Calu3 (cell line): ENCODE data around the gene PPIH. TPM values are rescaled to one million over a fixed set of nuclear protein-coding genes. Genes with fewer than 3 reads are reported as not detected.

Experiments
- BruUV-seq: library from RNA; stranded (reverse); fragments of 400-500 nt; replicated peaks from 2 replicates; lab custom pipeline; 2021; lab: Mats Ljungman, UMichigan
- CTCF ChIA-PET: fragments of 300-600 bp; sonication (Branson Sonifier 250); formaldehyde crosslinking; loops from one replicate; lab custom pipeline; 2022; ENCODE audit warnings: antibody characterized with exemption; lab: Charles Lee
- DNase-seq: peaks from one replicate; pipeline ENCODE4 v3.0.0; 2022
- H3K27ac Mint-ChIP-seq: one replicate; pipeline ENCODE4 v1.8.0; 2022; ENCODE audit warnings: mixed read lengths; ENCODE audit not compliant: unreplicated experiment
- H3K27me3 Mint-ChIP-seq: one replicate; pipeline ENCODE4 v1.8.0; 2022; ENCODE audit warnings: mixed read lengths; ENCODE audit not compliant: unreplicated experiment
- H3K36me3 Mint-ChIP-seq: one replicate; pipeline ENCODE4 v1.8.0; 2022; ENCODE audit warnings: mild to moderate bottlenecking, moderate library complexity, mixed read lengths; ENCODE audit not compliant: insufficient read depth, unreplicated experiment
- H3K4me1 Mint-ChIP-seq: one replicate; pipeline ENCODE4 v1.8.0; 2022; ENCODE audit warnings: mild to moderate bottlenecking, low read depth, mixed read lengths; ENCODE audit not compliant: unreplicated experiment
- H3K4me3 Mint-ChIP-seq: one replicate; pipeline ENCODE4 v1.8.0; 2022; ENCODE audit warnings: mild to moderate bottlenecking, low read depth, moderate library complexity, mixed read lengths; ENCODE audit not compliant: unreplicated experiment
- H3K9me3 Mint-ChIP-seq: one replicate; pipeline ENCODE4 v1.8.0; 2022; ENCODE audit warnings: low read depth, mixed read lengths; ENCODE audit not compliant: unreplicated experiment
- CTCF ChIP-seq: fragments of 200-600 bp; IDR thresholded peaks from one replicate; pipeline ENCODE4 v1.8.0; 2022; ENCODE audit warnings: antibody characterized with exemption; ENCODE audit not compliant: unreplicated experiment
- intact Hi-C: fragments of 100-400 bp; cut with micrococcal nuclease; formaldehyde crosslinking; loops from one replicate; pipeline ENCODE4 v1.10.0; 2022; ENCODE audit not compliant: unreplicated experiment
- total RNA-seq: library from RNA; stranded (reverse); gene quantifications from 2 replicates; pipeline ENCODE4 v1.2.3, GENCODE V29; 2022

Gene PPIH
- total RNA-seq, 1 experiment from 2014 or later = 58.6 TPM

- Mint-ChIP-seq H3K36me3 (no peaks in the 10 kb centered on the region), H3K4me1 (no peaks in the 10 kb centered on the region), H3K27ac (no peak overlapping the region), H3K4me3 (no peak overlapping the region), H3K27me3 (no peaks in the 10 kb centered on the region), H3K9me3 (no peaks in the 10 kb centered on the region)
- BruUV-seq = no TSS peak
- CTCF ChIA-PET = interaction anchor here (0.7 kb wide), 1 partner anchor 19 kb away, joined by 3 read pairs; no protein-coding TSS in a partner anchor
- no peak for TF ChIP-seq CTCF
- DNase-seq = no peak
- intact Hi-C loops = no loop called here
Observed at GRCh38 chr1:42639116-42639515, 19.1 kb upstream of the PPIH start.

GRCh38 chr1:42646056-42646455 lies 12.2 kb upstream of the PPIH start:
- CTCF ChIA-PET = no interaction called here
- no peak for DNase-seq
- H3K27me3 Mint-ChIP-seq = no peaks in the 10 kb centered on the region
- H3K9me3 Mint-ChIP-seq = peaks cover 5% of the 10 kb centered on the region
- H3K27ac Mint-ChIP-seq = no peak overlapping the region
- TF ChIP-seq CTCF = no peak
- intact Hi-C loops = loop anchor here (5.0 kb wide), 1 partner anchor 69 kb away; no protein-coding TSS in a partner anchor
- H3K4me1 Mint-ChIP-seq = no peaks in the 10 kb centered on the region
- no peak overlapping the region for H3K4me3 Mint-ChIP-seq
- no peaks in the 10 kb centered on the region for H3K36me3 Mint-ChIP-seq
- no TSS peak for BruUV-seq

GRCh38 chr1:42657201-42657600 lies 1.0 kb upstream of the PPIH start:
- Mint-ChIP-seq H3K36me3 (peaks cover 29% of the 10 kb centered on the region), H3K27ac (no peak overlapping the region), H3K4me1 (peaks cover 18% of the 10 kb centered on the region), H3K4me3 (peak overlapping the region; percentile 85), H3K9me3 (no peaks in the 10 kb centered on the region), H3K27me3 (no peaks in the 10 kb centered on the region)
- TF ChIP-seq CTCF = no peak
- no peak for DNase-seq
- BruUV-seq = no TSS peak
- intact Hi-C loops = no loop called here
- CTCF ChIA-PET = interaction anchor here (0.6 kb wide), 1 partner anchor 490 kb away, joined by 3 read pairs; no protein-coding TSS in a partner anchor

- no peaks in the 10 kb centered on the region for H3K9me3 Mint-ChIP-seq
- peak overlapping the region; percentile 93 for H3K27ac Mint-ChIP-seq
- H3K4me3 Mint-ChIP-seq = peak overlapping the region; percentile 85
- peaks cover 18% of the 10 kb centered on the region for H3K4me1 Mint-ChIP-seq
- no peak for DNase-seq
- TF ChIP-seq CTCF = no peak
- CTCF ChIA-PET = interaction anchor here (1.1 to 1.6 kb wide), 2 partner anchors 32 to 72 kb away, joined by 3 to 4 read pairs; no protein-coding TSS in a partner anchor
- H3K27me3 Mint-ChIP-seq = no peaks in the 10 kb centered on the region
- intact Hi-C loops = no loop called here
- H3K36me3 Mint-ChIP-seq = peaks cover 33% of the 10 kb centered on the region
- no TSS peak for BruUV-seq
Observed at GRCh38 chr1:42658877-42659337, 684 bp downstream of the PPIH start.
